Measurements from ENCODE around the gene STK16. TPM values are rescaled to one million over a fixed set of nuclear protein-coding genes. Genes with fewer than 3 reads are reported as not detected.

The STK16 gene
- total RNA-seq, 2 experiments from 2014 or later = 34.4 to 35.4 TPM

GRCh38 chr2:219214786-219215185, 30.5 kb upstream of the STK16 start:
- H3K27ac Mint-ChIP-seq = no peak overlapping the region
- ATAC-seq (no peak), DNase-seq (no peak)
- POLR2A ChIA-PET = interaction anchor here (1.0 to 3.8 kb wide), 2 partner anchors 15 to 36 kb away, joined by 3 to 15 read pairs; no protein-coding TSS in a partner anchor
- CTCF ChIA-PET = interaction anchor here (1.1 to 2.7 kb wide), 2 partner anchors 37 to 80 kb away, joined by 3 to 10 read pairs; no protein-coding TSS in a partner anchor
- no peaks in the 10 kb centered on the region for H3K9me3 Mint-ChIP-seq
- peaks cover 53% of the 10 kb centered on the region for H3K36me3 Mint-ChIP-seq (ENCODE audit: low read depth)
- no peak for TF ChIP-seq CTCF (IDR thresholded peaks at IDR 0.05)
- H3K27me3 Mint-ChIP-seq = no peaks in the 10 kb centered on the region
- H3K4me1 Mint-ChIP-seq (ENCODE audit: low read depth) = peaks cover 40% of the 10 kb centered on the region
- no peak overlapping the region for H3K4me3 Mint-ChIP-seq
- intact Hi-C loops (cut with micrococcal nuclease) = loop anchor here (5.0 kb wide), 1 partner anchor 52 kb away; the partner anchor contains the start of gene NHEJ1

- ATAC-seq (no peak), DNase-seq (no peak)
- H3K9me3 Mint-ChIP-seq = no peaks in the 10 kb centered on the region
- CTCF ChIA-PET = interaction anchor here (0.9 to 2.7 kb wide), 9 partner anchors 34 to 159 kb away, joined by 3 to 10 read pairs (median 3); partner anchors contain the start of genes NHEJ1 and TUBA4A
- no peak for TF ChIP-seq CTCF (IDR thresholded peaks at IDR 0.05)
- no peak overlapping the region for H3K4me3 Mint-ChIP-seq
- peaks cover 54% of the 10 kb centered on the region for H3K36me3 Mint-ChIP-seq (ENCODE audit: low read depth)
- no peaks in the 10 kb centered on the region for H3K27me3 Mint-ChIP-seq
- POLR2A ChIA-PET = interaction anchor here (0.9 to 3.8 kb wide), 5 partner anchors 14 to 67 kb away, joined by 3 to 15 read pairs (median 4); partner anchors contain the start of gene ANKZF1
- intact Hi-C loops (cut with micrococcal nuclease) = no loop called here
- H3K4me1 Mint-ChIP-seq (ENCODE audit: low read depth) = peaks cover 33% of the 10 kb centered on the region
- H3K27ac Mint-ChIP-seq = no peak overlapping the region
Observed at GRCh38 chr2:219215871-219216534, 29.3 kb upstream of the STK16 start.

GRCh38 chr2:219216535-219216915, 28.8 kb upstream of the STK16 start:
- no peak for TF ChIP-seq CTCF (IDR thresholded peaks at IDR 0.05)
- H3K36me3 Mint-ChIP-seq (ENCODE audit: low read depth) = peaks cover 54% of the 10 kb centered on the region
- H3K27ac Mint-ChIP-seq = no peak overlapping the region
- H3K4me1 Mint-ChIP-seq (ENCODE audit: low read depth) = peaks cover 28% of the 10 kb centered on the region
- H3K27me3 Mint-ChIP-seq = no peaks in the 10 kb centered on the region
- ChIA-PET CTCF (interaction anchor here (0.9 to 2.7 kb wide), 8 partner anchors 34 to 159 kb away, joined by 3 to 10 read pairs (median 3); partner anchors contain the start of genes NHEJ1 and TUBA4A), POLR2A (interaction anchor here (1.2 to 4.6 kb wide), 6 partner anchors 9 to 66 kb away, joined by 3 to 31 read pairs (median 8); partner anchors contain the start of gene ZFAND2B)
- intact Hi-C loops (cut with micrococcal nuclease) = no loop called here
- H3K4me3 Mint-ChIP-seq = peak overlapping the region; percentile 45
- no peak for ATAC-seq
- DNase-seq = no peak
- H3K9me3 Mint-ChIP-seq = no peaks in the 10 kb centered on the region

GRCh38 chr2:219218217-219218731, 27.0 kb upstream of the STK16 start:
- DNase-seq (peak; percentile 19), ATAC-seq (peak; percentile 42)
- Mint-ChIP-seq H3K36me3 (ENCODE audit: low read depth) (peaks cover 51% of the 10 kb centered on the region), H3K9me3 (no peaks in the 10 kb centered on the region), H3K27ac (peak overlapping the region; percentile 77), H3K4me3 (peak overlapping the region; percentile 88), H3K4me1 (ENCODE audit: low read depth) (peaks cover 25% of the 10 kb centered on the region), H3K27me3 (no peaks in the 10 kb centered on the region)
- intact Hi-C loops (cut with micrococcal nuclease) = no loop called here
- POLR2A ChIA-PET = interaction anchor here (0.7 to 4.6 kb wide), 17 partner anchors 11 to 169 kb away, joined by 3 to 60 read pairs (median 6); partner anchors contain the start of genes ANKZF1, ATG9A, CNPPD1 and DNAJB2
- TF ChIP-seq CTCF (IDR thresholded peaks at IDR 0.05) = no peak
- CTCF ChIA-PET = interaction anchor here (1.0 to 2.8 kb wide), 8 partner anchors 12 to 77 kb away, joined by 3 to 19 read pairs (median 6); partner anchors contain the start of genes ANKZF1, ATG9A and ZFAND2B
